H9 (cell line): Measurements from ENCODE around the gene PRRC1. TPM values are rescaled to one million over a fixed set of nuclear protein-coding genes. Genes with fewer than 3 reads are reported as not detected.
"Not testable (repeated sequence)": the region's sequence is repeated elsewhere in the genome, so short reads cannot be mapped to it uniquely, and the experiment has no call there.

Source experiments
- DNase-seq: peaks from one replicate; pipeline ENCODE4 v3.0.0-alpha.2; 2017
- H2AFZ ChIP-seq: one replicate; pipeline ENCODE4 v1.6.1; 2013; ENCODE audit warnings: mild to moderate bottlenecking, low read length, control low read depth, moderate library complexity
- H2AK5ac ChIP-seq: 2 replicates; pipeline ENCODE4 v1.6.1; 2013; ENCODE audit warnings: low read length, control low read depth, mixed read lengths; ENCODE audit not compliant: insufficient read length
- H2BK120ac ChIP-seq: one replicate; pipeline ENCODE4 v1.6.1; 2013; ENCODE audit warnings: low read depth, mild to moderate bottlenecking, low read length, control low read depth, inconsistent platforms; ENCODE audit not compliant: poor library complexity, severe bottlenecking
- H2BK12ac ChIP-seq: 2 replicates; pipeline ENCODE4 v1.6.1; 2013; ENCODE audit warnings: low read length, control low read depth, mixed read lengths, low read depth; ENCODE audit not compliant: insufficient read length
- H2BK15ac ChIP-seq: 2 replicates; pipeline ENCODE4 v1.6.1; 2013; ENCODE audit warnings: low read depth, low read length, control low read depth
- H2BK20ac ChIP-seq: one replicate; pipeline ENCODE4 v1.6.1; 2013; ENCODE audit warnings: low read depth, mild to moderate bottlenecking, low read length, control low read depth, inconsistent platforms; ENCODE audit not compliant: poor library complexity, severe bottlenecking
- H2BK5ac ChIP-seq: 2 replicates; pipeline ENCODE4 v1.6.1; 2013; ENCODE audit warnings: low read length, control low read depth, mixed read lengths; ENCODE audit not compliant: insufficient read length
- H3K14ac ChIP-seq: 2 replicates; pipeline ENCODE4 v1.6.1; 2013; ENCODE audit warnings: low read length, control low read depth; ENCODE audit not compliant: insufficient read depth
- H3K18ac ChIP-seq: 2 replicates; pipeline ENCODE4 v1.6.1; 2013; ENCODE audit warnings: low read depth, mild to moderate bottlenecking, mixed read lengths, low read length, control low read depth; ENCODE audit not compliant: insufficient read length
- H3K23ac ChIP-seq: 2 replicates; pipeline ENCODE4 v1.6.1; 2013; ENCODE audit warnings: low read length, control low read depth, mixed read lengths, low read depth; ENCODE audit not compliant: insufficient read length
- H3K23me2 ChIP-seq: 2 replicates; pipeline ENCODE4 v1.6.1; 2013; ENCODE audit warnings: low read depth, mild to moderate bottlenecking, mixed read lengths, low read length, control low read depth; ENCODE audit not compliant: insufficient read length, poor library complexity, severe bottlenecking
- H3K27ac ChIP-seq: 2 replicates; pipeline ENCODE4 v1.5.1; 2013; ENCODE audit warnings: low read length, control low read depth, mixed read lengths, low read depth; ENCODE audit not compliant: insufficient read length
- H3K27me3 ChIP-seq: 2 replicates; pipeline ENCODE4 v1.6.1; 2013; ENCODE audit warnings: low read length, control low read depth, inconsistent platforms; ENCODE audit not compliant: insufficient read depth
- H3K4ac ChIP-seq: 2 replicates; pipeline ENCODE4 v1.6.1; 2013; ENCODE audit warnings: low read depth, mild to moderate bottlenecking, control low read depth, inconsistent platforms, low read length, moderate library complexity
- H3K4me1 ChIP-seq: 2 replicates; pipeline ENCODE4 v1.6.1; 2013; ENCODE audit warnings: low read length, control low read depth, inconsistent platforms; ENCODE audit not compliant: insufficient read depth
- H3K4me2 ChIP-seq: 2 replicates; pipeline ENCODE4 v1.6.1; 2013; ENCODE audit warnings: low read length, control low read depth, mixed read lengths; ENCODE audit not compliant: insufficient read length, insufficient read depth
- H3K56ac ChIP-seq: 2 replicates; pipeline ENCODE4 v1.6.1; 2013; ENCODE audit warnings: low read depth, mild to moderate bottlenecking, mixed read lengths, low read length, control low read depth; ENCODE audit not compliant: insufficient read length
- H3K79me1 ChIP-seq: 2 replicates; pipeline ENCODE4 v1.6.1; 2013; ENCODE audit warnings: low read depth, mild to moderate bottlenecking, moderate library complexity, low read length, control low read depth, inconsistent platforms; ENCODE audit not compliant: insufficient read depth, poor library complexity, severe bottlenecking
- H3K79me2 ChIP-seq: 2 replicates; pipeline ENCODE4 v1.6.1; 2013; ENCODE audit warnings: low read length, control low read depth, inconsistent platforms; ENCODE audit not compliant: insufficient read depth
- H3K9ac ChIP-seq: 2 replicates; pipeline ENCODE4 v1.6.1; 2013; ENCODE audit warnings: low read length, control low read depth, mixed read lengths; ENCODE audit not compliant: insufficient read length; ENCODE audit errors: extremely low read depth
- H3K9me3 ChIP-seq: one replicate; pipeline ENCODE4 v1.6.1; 2013; ENCODE audit warnings: low read depth, low read length, inconsistent platforms; ENCODE audit not compliant: control insufficient read depth
- H3T11ph ChIP-seq: one replicate; pipeline ENCODE4 v1.6.1; 2013; ENCODE audit warnings: mild to moderate bottlenecking, low read length, control low read depth, inconsistent platforms
- H4K20me1 ChIP-seq: one replicate; pipeline ENCODE4 v1.6.1; 2013; ENCODE audit not compliant: control insufficient read depth, insufficient read length, insufficient read depth
- H4K5ac ChIP-seq: 2 replicates; pipeline ENCODE4 v1.6.1; 2013; ENCODE audit warnings: low read depth, mild to moderate bottlenecking, mixed read lengths, low read length, control low read depth; ENCODE audit not compliant: insufficient read length
- H4K8ac ChIP-seq: replicated peaks from 2 replicates; pipeline ENCODE4 v1.6.1; 2013; ENCODE audit warnings: low read length, control low read depth, mixed read lengths, low read depth; ENCODE audit not compliant: insufficient read length
- H4K91ac ChIP-seq: 2 replicates; pipeline ENCODE4 v1.6.1; 2013; ENCODE audit warnings: low read depth, mild to moderate bottlenecking, moderate library complexity, mixed read lengths, low read length, control low read depth; ENCODE audit not compliant: insufficient read length
- H3K27ac Mint-ChIP-seq, 3 experiments: 2 replicates in 2 of 3; 3 replicates in 1 of 3; pipeline ENCODE4 v1.8.0; 2020 to 2021; ENCODE audit warnings: mixed read lengths in 3 of 3, mild to moderate bottlenecking in 1 of 3, moderate library complexity in 1 of 3
- H3K27me3 Mint-ChIP-seq: 2 replicates; pipeline ENCODE4 v1.8.0; 2021; ENCODE audit warnings: low read depth, mild to moderate bottlenecking, moderate library complexity, mixed read lengths
- H3K36me3 Mint-ChIP-seq, 3 experiments: 2 replicates in 2 of 3; 3 replicates in 1 of 3; pipeline ENCODE4 v1.8.0; 2020 to 2021; ENCODE audit warnings: low read depth in 3 of 3, mixed read lengths in 3 of 3; ENCODE audit not compliant: insufficient read depth in 1 of 3
- H3K4me1 Mint-ChIP-seq, 2 experiments: 2 replicates each; pipeline ENCODE4 v1.8.0; 2020; ENCODE audit warnings: mixed read lengths in 2 of 2
- H3K4me3 Mint-ChIP-seq, 2 experiments: 2 replicates in 1 of 2; 3 replicates in 1 of 2; pipeline ENCODE4 v1.8.0; 2020 to 2021; ENCODE audit warnings: mild to moderate bottlenecking in 2 of 2, mixed read lengths in 2 of 2, moderate library complexity in 1 of 2
- H3K9me3 Mint-ChIP-seq, 2 experiments: 2 replicates in 1 of 2; 3 replicates in 1 of 2; pipeline ENCODE4 v1.8.0; 2020; ENCODE audit warnings: mild to moderate bottlenecking in 2 of 2, mixed read lengths in 2 of 2, moderate library complexity in 1 of 2
- WGBS: extraction: QIAGEN DNeasy Blood & Tissue Kit; methylation state at CpG from one replicate; pipeline ENCODE4 v1.1.7; 2013; ENCODE audit warnings: missing lambda C conversion rate, low lambda C conversion rate, mixed read lengths; ENCODE audit not compliant: insufficient read length; ENCODE audit errors: extremely low coverage; 5-methylcytosine and 5-hydroxymethylcytosine counted together
- total RNA-seq: library from RNA; stranded (reverse); gene quantifications from 2 replicates; pipeline ENCODE4 v1.2.1, GENCODE V29; 2021

The PRRC1 gene
- total RNA-seq, 1 experiment from 2014 or later: 70.7 TPM

DNA sequence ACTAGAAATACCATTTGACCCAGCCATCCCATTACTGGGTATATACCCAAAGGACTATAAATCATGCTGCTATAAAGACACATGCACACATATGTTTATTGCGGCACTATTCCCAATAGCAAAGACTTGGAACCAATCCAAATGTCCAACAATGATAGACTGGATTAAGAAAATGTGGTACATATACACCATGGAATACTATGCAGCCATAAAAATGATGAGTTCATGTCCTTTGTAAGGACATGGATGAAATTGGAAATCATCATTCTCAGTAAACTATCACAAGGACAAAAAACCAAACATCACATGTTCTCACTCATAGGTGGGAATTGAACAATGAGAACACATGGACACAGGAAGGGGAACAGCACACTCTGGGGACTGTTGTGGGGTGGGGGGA is 27.8 kb downstream of the PRRC1 start:
- H3T11ph ChIP-seq, H3K4ac ChIP-seq, H3K27me3 Mint-ChIP-seq, H3K56ac ChIP-seq, H3K4me1 Mint-ChIP-seq, H2BK120ac ChIP-seq, H2BK20ac ChIP-seq, H3K4me3 Mint-ChIP-seq, H3K27ac Mint-ChIP-seq, H2AFZ ChIP-seq, H3K4me1 ChIP-seq, H3K9ac ChIP-seq, H3K18ac ChIP-seq, H4K8ac ChIP-seq, H3K23me2 ChIP-seq, H2AK5ac ChIP-seq, H3K27me3 ChIP-seq, H4K20me1 ChIP-seq, H2BK5ac ChIP-seq, H3K14ac ChIP-seq, H3K23ac ChIP-seq, H4K91ac ChIP-seq, H3K4me2 ChIP-seq, H3K79me2 ChIP-seq, H3K79me1 ChIP-seq, DNase-seq, H2BK15ac ChIP-seq, H2BK12ac ChIP-seq, H3K27ac ChIP-seq, H4K5ac ChIP-seq, H3K9me3 ChIP-seq: not testable (repeated sequence)
- Mint-ChIP-seq H3K9me3 (peaks cover 20 to 26% of the 10 kb centered on the region in 2 experiments), H3K36me3 (peaks cover 40 to 65% (median 62%) of the 10 kb centered on the region in 3 experiments)
- no CpG with 5 or more reads among the region's 1 CpG for WGBS
